ENCODE measurements around the gene MAP3K20. TPM values are rescaled to one million over a fixed set of nuclear protein-coding genes. Genes with fewer than 3 reads are reported as not detected.

Gene MAP3K20
- total RNA-seq, 1 donor from 2014 or later, result 466 TPM

- intact Hi-C loops (cut with micrococcal nuclease), result no loop called here
- no peak for TF ChIP-seq CTCF (IDR thresholded peaks at IDR 0.05; ENCODE audit: borderline replicate concordance)
- Histone ChIP-seq H3K9me3 (replicated peaks) (no peaks in the 10 kb centered on the region), H3K27ac (replicated peaks) (no peak overlapping the region), H3K4me3 (no peak overlapping the region), H3K27me3 (ENCODE audit: low read depth) (no peaks in the 10 kb centered on the region), H3K4me1 (peaks cover 61% of the 10 kb centered on the region), H3K36me3 (no peaks in the 10 kb centered on the region)
- DNase-seq, result no peak
Measured at GRCh38 chr2:173130496-173131465, 55.1 kb downstream of the MAP3K20 start.

GRCh38 chr2:173132531-173132930 lies 56.9 kb downstream of the MAP3K20 start:
- H3K4me3 ChIP-seq, result no peak overlapping the region
- TF ChIP-seq CTCF (IDR thresholded peaks at IDR 0.05; ENCODE audit: borderline replicate concordance), result no peak
- peaks cover 75% of the 10 kb centered on the region for H3K4me1 ChIP-seq
- intact Hi-C loops (cut with micrococcal nuclease), result no loop called here
- no peaks in the 10 kb centered on the region for H3K36me3 ChIP-seq
- DNase-seq, result no peak
- H3K9me3 ChIP-seq (replicated peaks), result no peaks in the 10 kb centered on the region
- no peak overlapping the region for H3K27ac ChIP-seq (replicated peaks)
- no peaks in the 10 kb centered on the region for H3K27me3 ChIP-seq (ENCODE audit: low read depth)

GRCh38 chr2:173134703-173135102 lies 59.1 kb downstream of the MAP3K20 start:
- peaks cover 84% of the 10 kb centered on the region for H3K4me1 ChIP-seq
- intact Hi-C loops (cut with micrococcal nuclease), result no loop called here

GRCh38 chr2:173136067-173136466 lies 60.4 kb downstream of the MAP3K20 start:
- Histone ChIP-seq H3K27ac (replicated peaks) (no peak overlapping the region), H3K4me1 (peaks cover 74% of the 10 kb centered on the region), H3K36me3 (no peaks in the 10 kb centered on the region), H3K27me3 (ENCODE audit: low read depth) (no peaks in the 10 kb centered on the region), H3K9me3 (replicated peaks) (no peaks in the 10 kb centered on the region), H3K4me3 (no peak overlapping the region)
- TF ChIP-seq CTCF (IDR thresholded peaks at IDR 0.05; ENCODE audit: borderline replicate concordance), result no peak
- no peak for DNase-seq
- intact Hi-C loops (cut with micrococcal nuclease), result no loop called here

More at GRCh38 chr2:173134703-173135102, 59.1 kb downstream of the MAP3K20 start:
- TF ChIP-seq CTCF (IDR thresholded peaks at IDR 0.05; ENCODE audit: borderline replicate concordance), result no peak
- Histone ChIP-seq H3K27me3 (ENCODE audit: low read depth) (no peaks in the 10 kb centered on the region), H3K27ac (replicated peaks) (no peak overlapping the region), H3K36me3 (no peaks in the 10 kb centered on the region), H3K9me3 (replicated peaks) (no peaks in the 10 kb centered on the region), H3K4me3 (no peak overlapping the region)
- no peak for DNase-seq

- intact Hi-C loops (cut with micrococcal nuclease), result no loop called here
- Histone ChIP-seq H3K27me3 (ENCODE audit: low read depth) (no peaks in the 10 kb centered on the region), H3K36me3 (no peaks in the 10 kb centered on the region), H3K27ac (replicated peaks) (no peak overlapping the region), H3K9me3 (replicated peaks) (no peaks in the 10 kb centered on the region), H3K4me3 (no peak overlapping the region), H3K4me1 (peaks cover 68% of the 10 kb centered on the region)
- no peak for TF ChIP-seq CTCF (IDR thresholded peaks at IDR 0.05; ENCODE audit: borderline replicate concordance)
- no peak for DNase-seq
Measured at GRCh38 chr2:173136599-173136998, 61.0 kb downstream of the MAP3K20 start.
